Astrocyte (in vitro differentiated cells and primary cell): ENCODE measurements around the gene CMIP.

Experiments
- EZH2 ChIP-seq: IDR thresholded peaks from 2 replicates; pipeline ENCODE4 v1.6.1; 2012; ENCODE audit warnings: mild to moderate bottlenecking, low read length, inconsistent platforms; ENCODE audit not compliant: insufficient read depth
- TF ChIP-seq, protein P1 (sequence below): IDR thresholded peaks from 2 replicates; pipeline ENCODE4 v1.5.1; 2011; ENCODE audit warnings: low read depth, mild to moderate bottlenecking, inconsistent platforms, low read length, moderate library complexity; ENCODE audit not compliant: insufficient read depth

DNA sequence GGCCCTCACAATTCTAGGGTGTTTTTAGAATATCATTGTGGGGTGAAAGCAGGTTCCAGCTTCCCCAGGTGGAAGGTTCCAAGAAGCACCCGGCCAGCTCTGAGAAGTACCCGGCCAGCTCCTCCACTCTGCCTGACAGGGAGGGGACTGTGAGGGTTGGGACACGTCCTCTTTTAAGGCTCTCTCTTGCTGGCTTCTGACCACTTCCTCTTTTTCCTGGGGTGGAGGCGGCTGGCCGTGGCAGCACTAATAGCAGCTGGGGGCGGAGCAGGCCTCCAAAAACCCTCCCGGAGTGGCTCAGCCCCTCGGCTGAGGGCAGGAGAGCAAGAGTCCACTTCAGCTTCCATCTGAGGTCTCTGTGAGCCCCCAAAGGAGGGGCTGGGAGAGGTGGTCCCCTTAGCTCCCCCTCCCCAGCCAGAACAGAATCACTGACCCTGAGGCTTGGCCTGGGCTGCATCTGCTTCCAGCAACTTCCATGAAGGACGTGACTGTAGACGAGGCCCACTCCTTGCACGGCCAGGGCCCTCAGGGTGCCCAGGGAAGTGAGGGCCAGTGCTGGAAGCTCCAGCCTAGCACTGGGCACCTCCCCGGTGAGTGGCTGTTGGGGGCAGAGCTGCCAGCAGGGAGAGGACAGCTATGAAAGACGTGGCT lies 307.7 kb downstream of the CMIP start:
- TF ChIP-seq, protein P1, sequence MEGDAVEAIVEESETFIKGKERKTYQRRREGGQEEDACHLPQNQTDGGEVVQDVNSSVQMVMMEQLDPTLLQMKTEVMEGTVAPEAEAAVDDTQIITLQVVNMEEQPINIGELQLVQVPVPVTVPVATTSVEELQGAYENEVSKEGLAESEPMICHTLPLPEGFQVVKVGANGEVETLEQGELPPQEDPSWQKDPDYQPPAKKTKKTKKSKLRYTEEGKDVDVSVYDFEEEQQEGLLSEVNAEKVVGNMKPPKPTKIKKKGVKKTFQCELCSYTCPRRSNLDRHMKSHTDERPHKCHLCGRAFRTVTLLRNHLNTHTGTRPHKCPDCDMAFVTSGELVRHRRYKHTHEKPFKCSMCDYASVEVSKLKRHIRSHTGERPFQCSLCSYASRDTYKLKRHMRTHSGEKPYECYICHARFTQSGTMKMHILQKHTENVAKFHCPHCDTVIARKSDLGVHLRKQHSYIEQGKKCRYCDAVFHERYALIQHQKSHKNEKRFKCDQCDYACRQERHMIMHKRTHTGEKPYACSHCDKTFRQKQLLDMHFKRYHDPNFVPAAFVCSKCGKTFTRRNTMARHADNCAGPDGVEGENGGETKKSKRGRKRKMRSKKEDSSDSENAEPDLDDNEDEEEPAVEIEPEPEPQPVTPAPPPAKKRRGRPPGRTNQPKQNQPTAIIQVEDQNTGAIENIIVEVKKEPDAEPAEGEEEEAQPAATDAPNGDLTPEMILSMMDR, result no peak
- TF ChIP-seq EZH2, result no peak
